H1 (cell line): ENCODE results near the gene ODF2L.

Experiments
- JUN ChIP-seq: IDR thresholded peaks from 2 replicates; pipeline ENCODE4 v1.6.1; 2011; ENCODE audit warnings: low read depth, mild to moderate bottlenecking, improper control_type of control experiment, low read length
- KDM1A ChIP-seq: fragments of 200-600, 300-600 bp; sonication (generic); IDR thresholded peaks from 2 replicates; pipeline ENCODE4 v1.7.1; 2016; ENCODE audit warnings: mild to moderate bottlenecking, low read length, borderline replicate concordance
- POLR2AphosphoS5 ChIP-seq: IDR thresholded peaks from 2 replicates; pipeline ENCODE4 v1.6.1; 2011; ENCODE audit warnings: low read depth, low read length
- TAF1 ChIP-seq: IDR thresholded peaks from 2 replicates; pipeline ENCODE4 v1.6.1; 2011; ENCODE audit warnings: mild to moderate bottlenecking, low read depth, low read length
- TF ChIP-seq, protein P1 (sequence below), 3 experiments: IDR thresholded peaks; 1 replicate in 2 of 3; 2 replicates in 1 of 3; pipeline versions ENCODE4 v1.5.1 to v1.6.1; 2011; ENCODE audit warnings: low read length in 3 of 3, mild to moderate bottlenecking in 3 of 3, inconsistent platforms in 2 of 3, low read depth in 1 of 3, moderate library complexity in 1 of 3; ENCODE audit not compliant: insufficient read depth in 1 of 3; ENCODE audit errors: control extremely low read depth in 1 of 3

DNA sequence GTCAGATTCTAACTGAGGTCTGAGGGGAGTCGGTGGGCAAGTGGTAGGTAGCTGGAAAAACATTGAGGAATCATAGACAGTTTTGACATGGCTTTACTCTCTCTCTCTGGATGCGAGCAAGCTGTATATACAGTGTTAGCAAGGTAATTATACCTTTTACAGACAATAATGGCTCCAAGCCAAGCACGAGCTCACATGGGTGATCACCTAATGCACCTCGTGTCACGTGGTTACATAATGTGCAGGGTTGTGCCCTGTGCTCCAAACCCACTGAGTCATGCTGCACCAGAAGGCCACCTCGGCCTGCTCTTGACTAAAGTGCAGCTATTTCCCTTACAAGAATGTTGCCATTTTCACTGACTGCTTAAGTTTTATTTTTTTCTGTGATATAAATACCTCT is 20.2 kb upstream of the ODF2L start:
- TF ChIP-seq KDM1A (no peak), TAF1 (no peak), POLR2AphosphoS5 (no peak), JUN (no peak)
- TF ChIP-seq, protein P1, sequence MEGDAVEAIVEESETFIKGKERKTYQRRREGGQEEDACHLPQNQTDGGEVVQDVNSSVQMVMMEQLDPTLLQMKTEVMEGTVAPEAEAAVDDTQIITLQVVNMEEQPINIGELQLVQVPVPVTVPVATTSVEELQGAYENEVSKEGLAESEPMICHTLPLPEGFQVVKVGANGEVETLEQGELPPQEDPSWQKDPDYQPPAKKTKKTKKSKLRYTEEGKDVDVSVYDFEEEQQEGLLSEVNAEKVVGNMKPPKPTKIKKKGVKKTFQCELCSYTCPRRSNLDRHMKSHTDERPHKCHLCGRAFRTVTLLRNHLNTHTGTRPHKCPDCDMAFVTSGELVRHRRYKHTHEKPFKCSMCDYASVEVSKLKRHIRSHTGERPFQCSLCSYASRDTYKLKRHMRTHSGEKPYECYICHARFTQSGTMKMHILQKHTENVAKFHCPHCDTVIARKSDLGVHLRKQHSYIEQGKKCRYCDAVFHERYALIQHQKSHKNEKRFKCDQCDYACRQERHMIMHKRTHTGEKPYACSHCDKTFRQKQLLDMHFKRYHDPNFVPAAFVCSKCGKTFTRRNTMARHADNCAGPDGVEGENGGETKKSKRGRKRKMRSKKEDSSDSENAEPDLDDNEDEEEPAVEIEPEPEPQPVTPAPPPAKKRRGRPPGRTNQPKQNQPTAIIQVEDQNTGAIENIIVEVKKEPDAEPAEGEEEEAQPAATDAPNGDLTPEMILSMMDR (IDR thresholded peaks at IDR 0.05; ENCODE audit: control extremely low read depth in 1 of 3, insufficient read depth in 1 of 3, low read depth in 1 of 3, low read length in 3 of 3): no peak
